Epithelial cell of proximal tubule (primary cell): ENCODE results near the gene FAT1. TPM values are rescaled to one million over a fixed set of nuclear protein-coding genes. Genes with fewer than 3 reads are reported as not detected.

ENCODE experiments used
- DNase-seq: peaks from one replicate; pipeline ENCODE4 v3.0.0-alpha.2; 2011; ENCODE audit warnings: low read depth
- H3K4me3 ChIP-seq: 2 replicates; pipeline ENCODE4 v1.5.1; 2011; ENCODE audit warnings: low read depth, mild to moderate bottlenecking, low read length
- CTCF ChIP-seq: conservative IDR thresholded peaks from 2 replicates; pipeline ENCODE4 v1.5.1; 2012; ENCODE audit warnings: low read depth, mild to moderate bottlenecking, low read length
- total RNA-seq: library from RNA; depleted of rRNA; stranded (reverse); fragments of >200 nt; gene quantifications from 2 replicates; pipeline ENCODE4 v1.2.3, GENCODE V29; 2015

FAT1 gene
- total RNA-seq, 1 donor from 2014 or later: 178 TPM

GRCh38 chr4:186624951-186625350 is 98.7 kb downstream of the FAT1 start:
- DNase-seq: peak; percentile 23
- TF ChIP-seq CTCF: no peak
- no peak overlapping the region for H3K4me3 ChIP-seq

- H3K4me3 ChIP-seq: no peak overlapping the region
- TF ChIP-seq CTCF: no peak
- no peak for DNase-seq
These were observed 100.1 kb downstream of the FAT1 start for GRCh38 chr4:186623546-186623945.

GRCh38 chr4:186622788-186623464 is 100.7 kb downstream of the FAT1 start:
- no peak overlapping the region for H3K4me3 ChIP-seq
- TF ChIP-seq CTCF: no peak
- no peak for DNase-seq

GRCh38 chr4:186621959-186622553 is 101.6 kb downstream of the FAT1 start:
- no peak for DNase-seq
- no peak overlapping the region for H3K4me3 ChIP-seq
- TF ChIP-seq CTCF: no peak

GRCh38 chr4:186619088-186619487 is 104.6 kb downstream of the FAT1 start:
- no peak for DNase-seq

GRCh38 chr4:186617921-186618320 is 105.7 kb downstream of the FAT1 start:
- TF ChIP-seq CTCF: no peak
- no peak for DNase-seq
- no peak overlapping the region for H3K4me3 ChIP-seq

More at GRCh38 chr4:186619088-186619487, 104.6 kb downstream of the FAT1 start:
- no peak overlapping the region for H3K4me3 ChIP-seq
- no peak for TF ChIP-seq CTCF

- no peak for TF ChIP-seq CTCF
- no peak for DNase-seq
These were observed 116.2 kb downstream of the FAT1 start for GRCh38 chr4:186607490-186607889.

More at GRCh38 chr4:186607490-186607889, 116.2 kb downstream of the FAT1 start:
- no peak overlapping the region for H3K4me3 ChIP-seq
